ENCODE data around the gene BBS1. TPM values are rescaled to one million over a fixed set of nuclear protein-coding genes. Genes with fewer than 3 reads are reported as not detected.

The BBS1 gene
- total and polyA plus RNA-seq, 2 donors (not counting 3 experiments of a cell fraction or from before 2014, with no cell fraction given), result 29.2 to 32.9 TPM

DNA sequence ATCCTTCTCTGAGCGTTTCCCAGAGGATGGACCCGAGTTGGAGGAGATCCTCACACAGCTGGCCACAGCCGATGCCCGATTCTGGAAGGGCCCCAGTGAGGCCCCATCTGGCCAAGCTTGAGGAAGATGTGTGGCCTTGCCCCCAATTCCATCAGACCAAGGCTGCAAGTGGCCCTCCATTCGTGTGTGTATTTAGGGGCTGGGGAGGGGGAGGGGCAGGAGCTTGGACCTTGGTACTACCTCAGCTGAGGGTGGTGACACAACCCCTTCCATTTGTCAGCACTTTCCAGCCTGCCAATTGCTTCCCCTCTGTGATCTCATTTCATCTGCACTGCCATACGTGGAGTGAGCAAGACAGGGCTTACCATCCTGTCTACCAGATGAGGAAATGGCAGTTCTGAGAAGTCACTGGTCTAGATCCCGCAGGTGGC is 1.3 kb upstream of the BBS1 start:
- no TSS peak for BruUV-seq (replicated peaks)
- POLR2A ChIA-PET, result no interaction called here
- TF ChIP-seq GATA2 (IDR thresholded peaks at IDR 0.05; ENCODE audit: insufficient read depth, insufficient read length, low read depth, low read length), result no peak
- TF ChIP-seq POLR2AphosphoS5 (IDR thresholded peaks at IDR 0.05; ENCODE audit: insufficient read depth, low read depth, low read length), result no peak
- no peak for TF ChIP-seq MYC (IDR thresholded peaks at IDR 0.05; ENCODE audit: low read depth, low read length)
- TF ChIP-seq EZH2 (IDR thresholded peaks at IDR 0.05; ENCODE audit: borderline replicate concordance, low read depth, low read length, severe bottlenecking), result no peak
- TF ChIP-seq, protein P1, sequence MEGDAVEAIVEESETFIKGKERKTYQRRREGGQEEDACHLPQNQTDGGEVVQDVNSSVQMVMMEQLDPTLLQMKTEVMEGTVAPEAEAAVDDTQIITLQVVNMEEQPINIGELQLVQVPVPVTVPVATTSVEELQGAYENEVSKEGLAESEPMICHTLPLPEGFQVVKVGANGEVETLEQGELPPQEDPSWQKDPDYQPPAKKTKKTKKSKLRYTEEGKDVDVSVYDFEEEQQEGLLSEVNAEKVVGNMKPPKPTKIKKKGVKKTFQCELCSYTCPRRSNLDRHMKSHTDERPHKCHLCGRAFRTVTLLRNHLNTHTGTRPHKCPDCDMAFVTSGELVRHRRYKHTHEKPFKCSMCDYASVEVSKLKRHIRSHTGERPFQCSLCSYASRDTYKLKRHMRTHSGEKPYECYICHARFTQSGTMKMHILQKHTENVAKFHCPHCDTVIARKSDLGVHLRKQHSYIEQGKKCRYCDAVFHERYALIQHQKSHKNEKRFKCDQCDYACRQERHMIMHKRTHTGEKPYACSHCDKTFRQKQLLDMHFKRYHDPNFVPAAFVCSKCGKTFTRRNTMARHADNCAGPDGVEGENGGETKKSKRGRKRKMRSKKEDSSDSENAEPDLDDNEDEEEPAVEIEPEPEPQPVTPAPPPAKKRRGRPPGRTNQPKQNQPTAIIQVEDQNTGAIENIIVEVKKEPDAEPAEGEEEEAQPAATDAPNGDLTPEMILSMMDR (IDR thresholded peaks at IDR 0.05; ENCODE audit: extremely low read depth in 1 of 2, insufficient read depth in 1 of 2, low read depth in 1 of 2, low read length in 2 of 2), result no peak
- no peak for TF ChIP-seq JUN (IDR thresholded peaks at IDR 0.05; ENCODE audit: borderline replicate concordance, insufficient read depth, insufficient read length, low read depth)
- no peak for TF ChIP-seq FOS (IDR thresholded peaks at IDR 0.05; ENCODE audit: borderline replicate concordance, insufficient read depth, low read length)
- TF ChIP-seq, protein P2, sequence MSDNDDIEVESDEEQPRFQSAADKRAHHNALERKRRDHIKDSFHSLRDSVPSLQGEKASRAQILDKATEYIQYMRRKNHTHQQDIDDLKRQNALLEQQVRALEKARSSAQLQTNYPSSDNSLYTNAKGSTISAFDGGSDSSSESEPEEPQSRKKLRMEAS (IDR thresholded peaks at IDR 0.05; ENCODE audit: insufficient read depth, insufficient read length), result no peak
- TF ChIP-seq POLR2A (IDR thresholded peaks at IDR 0.05; ENCODE audit: low read depth, low read length), result no peak
- no peaks in the 10 kb centered on the region for H3K9me3 ChIP-seq (replicated peaks; ENCODE audit: control insufficient read depth, insufficient read depth, low read length)
- peaks cover 4% of the 10 kb centered on the region for H3K79me2 ChIP-seq (ENCODE audit: control insufficient read depth, insufficient read depth, low read length)
- H3K4me2 ChIP-seq (ENCODE audit: insufficient read depth, low read length), result no peak overlapping the region
- CTCF ChIA-PET, result interaction anchor here (0.8 to 1.9 kb wide), 2 partner anchors 25 to 170 kb away, joined by 3 to 7 read pairs; no protein-coding TSS in a partner anchor
- H4K20me1 ChIP-seq (replicated peaks; ENCODE audit: control insufficient read depth, extremely low read depth, insufficient read depth, low read length), result no peaks in the 10 kb centered on the region
- H3K27ac ChIP-seq (ENCODE audit: insufficient read depth, low read depth, low read length), result no peak overlapping the region
- no peaks in the 10 kb centered on the region for H3K27me3 ChIP-seq (ENCODE audit: control insufficient read depth in 2 of 2, insufficient read depth in 2 of 2, low read length in 2 of 2)
- H3K4me3 ChIP-seq (replicated peaks in 1 of 3; ENCODE audit: insufficient read depth in 1 of 3, low read depth in 1 of 3, low read length in 3 of 3), result no peak overlapping the region
- dilution Hi-C loops (cut with MboI; ENCODE audit: extremely low pct_ligation_motif_present, low sequenced_read_pairs), result no loop called here
- H3K9me1 ChIP-seq (replicated peaks; ENCODE audit: control insufficient read depth, extremely low read depth, insufficient read depth, low read length), result no peaks in the 10 kb centered on the region
- no peak for DNase-seq (ENCODE audit: low read depth, low spot score)
- peaks cover 5% of the 10 kb centered on the region for H3K4me1 ChIP-seq (ENCODE audit: control insufficient read depth, extremely low read depth, insufficient read depth, low read length)
- H3K9ac ChIP-seq (replicated peaks; ENCODE audit: extremely low read depth, insufficient read depth, low read length), result no peak overlapping the region
- intact Hi-C loops (cut with micrococcal nuclease), result no loop called here
- peaks cover 2 to 6% of the 10 kb centered on the region in 2 experiments for H3K36me3 ChIP-seq (ENCODE audit: control insufficient read depth in 2 of 2, extremely low read depth in 1 of 2, insufficient read depth in 2 of 2, low read length in 2 of 2)
- H2AFZ ChIP-seq (ENCODE audit: low read depth, low read length), result no peak overlapping the region
- FAIRE-seq, result no peak

All from endothelial cell of umbilical vein (primary cell).